ENCODE results near the gene LMBR1. TPM values are rescaled to one million over a fixed set of nuclear protein-coding genes. Genes with fewer than 3 reads are reported as not detected.

Gene LMBR1
- total RNA-seq, 1 donor from 2014 or later: 37.6 TPM

DNA sequence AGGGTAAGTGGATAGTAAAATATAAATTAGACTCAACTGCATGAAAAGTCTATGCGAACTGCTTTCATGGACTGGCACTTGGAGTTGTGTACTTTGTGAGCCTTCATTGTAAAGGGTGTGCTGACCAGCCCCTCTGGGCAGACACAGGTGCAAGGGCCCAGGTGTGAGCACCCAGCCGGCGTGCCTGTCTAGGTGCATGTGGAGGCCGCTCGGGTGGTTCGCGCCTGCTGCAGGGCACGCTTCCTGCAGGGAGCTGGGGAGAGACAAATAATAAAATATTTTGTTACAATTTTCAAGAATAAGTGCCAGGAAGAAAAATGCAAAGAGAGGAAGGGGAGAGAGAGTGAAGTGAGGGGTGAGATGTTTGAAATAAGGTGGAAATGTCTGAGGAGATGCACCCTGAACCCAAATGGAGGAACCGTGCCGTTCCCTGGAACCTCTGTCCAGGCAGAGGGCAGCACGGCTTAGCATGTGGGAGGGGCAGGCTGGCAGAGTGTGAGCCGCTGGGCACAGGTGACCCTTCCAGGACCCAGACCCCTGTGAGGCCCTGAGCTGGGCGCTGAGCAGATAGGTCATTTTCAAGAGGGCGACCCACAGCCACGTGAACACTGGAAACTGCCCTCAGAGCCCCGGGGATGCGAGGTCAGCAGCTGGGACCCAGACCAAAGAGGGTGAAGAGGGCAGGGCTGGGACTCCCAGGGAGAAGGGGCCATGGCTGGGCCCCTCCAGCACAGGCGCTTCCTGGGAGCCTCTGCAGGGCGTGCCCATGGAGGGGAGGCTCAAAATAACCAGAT lies 223.8 kb downstream of the LMBR1 start:
- no peak for DNase-seq
- Histone ChIP-seq H3K9me3 (replicated peaks) (no peaks in the 10 kb centered on the region), H3K4me3 (no peak overlapping the region), H3K27me3 (ENCODE audit: low read depth) (no peaks in the 10 kb centered on the region), H3K4me1 (no peaks in the 10 kb centered on the region), H3K36me3 (peaks cover 31% of the 10 kb centered on the region), H3K27ac (replicated peaks) (no peak overlapping the region)
- intact Hi-C loops (cut with micrococcal nuclease): no loop called here
- no peak for TF ChIP-seq CTCF (IDR thresholded peaks at IDR 0.05; ENCODE audit: borderline replicate concordance)

GRCh38 chr7:156668130-156668741 lies 224.7 kb downstream of the LMBR1 start:
- Histone ChIP-seq H3K36me3 (peaks cover 27% of the 10 kb centered on the region), H3K4me3 (no peak overlapping the region), H3K4me1 (no peaks in the 10 kb centered on the region), H3K9me3 (replicated peaks) (no peaks in the 10 kb centered on the region), H3K27ac (replicated peaks) (no peak overlapping the region), H3K27me3 (ENCODE audit: low read depth) (no peaks in the 10 kb centered on the region)
- no peak for DNase-seq
- TF ChIP-seq CTCF (IDR thresholded peaks at IDR 0.05; ENCODE audit: borderline replicate concordance): no peak
- intact Hi-C loops (cut with micrococcal nuclease): no loop called here

DNA sequence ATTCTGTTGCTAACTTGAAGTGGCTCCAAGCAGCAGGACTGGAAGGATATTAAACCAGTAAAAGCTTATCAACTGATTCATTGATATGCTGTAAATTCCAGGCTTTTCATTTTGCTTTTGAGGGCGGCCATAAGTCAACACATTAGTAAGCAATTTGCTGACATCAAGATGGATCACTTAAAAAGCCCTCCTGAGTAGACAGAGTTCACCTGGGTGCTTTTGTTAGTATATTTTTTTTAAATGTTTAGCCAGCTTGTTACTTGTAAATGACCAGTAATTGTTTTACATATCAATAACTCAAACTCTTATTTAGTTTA lies 225.9 kb downstream of the LMBR1 start:
- TF ChIP-seq CTCF (IDR thresholded peaks at IDR 0.05; ENCODE audit: borderline replicate concordance): no peak
- Histone ChIP-seq H3K4me1 (no peaks in the 10 kb centered on the region), H3K27me3 (ENCODE audit: low read depth) (no peaks in the 10 kb centered on the region), H3K27ac (replicated peaks) (no peak overlapping the region), H3K4me3 (no peak overlapping the region), H3K36me3 (peaks cover 19% of the 10 kb centered on the region), H3K9me3 (replicated peaks) (no peaks in the 10 kb centered on the region)
- no peak for DNase-seq
- intact Hi-C loops (cut with micrococcal nuclease): no loop called here

- H3K27me3 ChIP-seq (ENCODE audit: low read depth): no peaks in the 10 kb centered on the region
- no peaks in the 10 kb centered on the region for H3K9me3 ChIP-seq (replicated peaks)
- DNase-seq: no peak
- no peak for TF ChIP-seq CTCF (IDR thresholded peaks at IDR 0.05; ENCODE audit: borderline replicate concordance)
- H3K36me3 ChIP-seq: peaks cover 16% of the 10 kb centered on the region
- no peak overlapping the region for H3K27ac ChIP-seq (replicated peaks)
- H3K4me3 ChIP-seq: no peak overlapping the region
- H3K4me1 ChIP-seq: no peaks in the 10 kb centered on the region
- intact Hi-C loops (cut with micrococcal nuclease): no loop called here
Measured at GRCh38 chr7:156666368-156667109, 226.4 kb downstream of the LMBR1 start.

GRCh38 chr7:156665101-156665500 lies 227.9 kb downstream of the LMBR1 start:
- no peak overlapping the region for H3K27ac ChIP-seq (replicated peaks)
- H3K9me3 ChIP-seq (replicated peaks): no peaks in the 10 kb centered on the region
- peaks cover 16% of the 10 kb centered on the region for H3K36me3 ChIP-seq
- DNase-seq: no peak
- no peak for TF ChIP-seq CTCF (IDR thresholded peaks at IDR 0.05; ENCODE audit: borderline replicate concordance)
- H3K27me3 ChIP-seq (ENCODE audit: low read depth): no peaks in the 10 kb centered on the region
- intact Hi-C loops (cut with micrococcal nuclease): no loop called here
- no peaks in the 10 kb centered on the region for H3K4me1 ChIP-seq
- H3K4me3 ChIP-seq: no peak overlapping the region
